ENCODE measurements around the gene HOXB1.

GRCh38 chr17:48523010-48523409 is 7.8 kb downstream of the HOXB1 start:
- TF ChIP-seq EP300 (IDR thresholded peaks at IDR 0.05): no peak
- no peak for TF ChIP-seq POLR2A (IDR thresholded peaks at IDR 0.05)
- TF ChIP-seq CTCF (IDR thresholded peaks at IDR 0.05): peak in 1 of 4 experiments; percentile 19
